GDM1 (cell line): ENCODE measurements around the gene USP47.

Experiments
- DNase-seq: peaks from one replicate; lab custom pipeline; 2025; lab: John Stamatoyannopoulos, UW

Gene USP47

DNA sequence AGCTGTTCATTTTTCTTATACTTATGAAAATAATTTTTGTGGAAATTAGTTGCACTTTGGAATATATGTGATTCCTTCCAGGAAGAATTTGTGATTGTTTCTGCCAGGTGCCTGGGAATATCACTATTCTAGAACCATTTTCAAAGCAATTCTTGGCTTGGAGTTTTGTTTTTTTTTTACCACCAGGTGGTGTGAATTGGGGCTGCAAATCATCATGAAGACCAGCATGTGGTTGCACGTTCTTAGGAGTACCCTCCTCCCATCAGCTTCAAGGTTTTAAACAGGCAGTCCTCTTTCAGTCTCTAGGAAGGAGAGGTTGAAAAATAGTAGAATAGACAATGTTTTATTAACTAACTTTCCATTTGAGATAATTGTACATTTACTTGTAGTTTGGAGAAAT lies 25.9 kb downstream of the USP47 start:
- DNase-seq: no peak

DNA sequence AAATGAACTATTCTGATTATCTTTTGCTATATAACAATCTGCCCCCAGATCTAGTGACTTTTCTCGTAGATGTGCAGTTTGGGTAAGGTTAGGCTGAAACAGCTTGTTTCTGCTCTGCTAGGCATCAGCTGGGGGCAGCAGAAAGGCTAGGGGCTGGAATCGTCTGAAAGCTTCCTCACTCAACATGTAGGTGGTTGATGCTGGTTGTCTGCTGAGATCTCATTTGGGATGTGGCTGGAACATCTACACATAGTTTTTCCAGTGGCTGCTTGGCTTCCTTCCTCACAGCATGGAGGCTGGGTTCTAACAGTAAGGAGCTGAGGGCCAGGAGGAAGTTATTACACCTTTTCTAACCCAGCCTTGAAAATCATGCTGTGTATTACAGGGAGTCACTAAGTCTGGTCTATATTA lies 30.2 kb downstream of the USP47 start:
- no peak for DNase-seq

DNA sequence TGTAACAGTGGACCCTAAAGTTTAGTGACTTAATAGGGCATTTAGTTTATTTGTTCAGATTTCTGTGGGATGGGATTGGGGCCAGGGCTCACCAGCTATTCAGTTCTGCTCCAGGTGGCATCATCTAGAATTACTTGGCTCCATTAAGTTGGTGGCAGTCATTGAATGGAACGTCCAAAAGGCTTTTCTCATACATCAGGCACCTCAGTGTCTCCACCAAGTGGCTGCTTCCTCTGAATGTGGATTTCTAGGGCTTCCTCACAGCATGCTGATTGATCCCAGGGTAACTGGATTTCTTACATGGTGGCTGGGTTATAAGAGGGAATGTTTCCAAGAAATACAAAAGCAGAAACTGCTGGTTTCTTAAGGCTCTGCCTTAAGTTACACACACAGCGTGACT lies 34.7 kb downstream of the USP47 start:
- DNase-seq: no peak

- no peak for DNase-seq
Measured at GRCh38 chr11:11880179-11880578, 38.4 kb downstream of the USP47 start.

- no peak for DNase-seq
Measured at GRCh38 chr11:11882539-11882938, 40.8 kb downstream of the USP47 start.

DNA sequence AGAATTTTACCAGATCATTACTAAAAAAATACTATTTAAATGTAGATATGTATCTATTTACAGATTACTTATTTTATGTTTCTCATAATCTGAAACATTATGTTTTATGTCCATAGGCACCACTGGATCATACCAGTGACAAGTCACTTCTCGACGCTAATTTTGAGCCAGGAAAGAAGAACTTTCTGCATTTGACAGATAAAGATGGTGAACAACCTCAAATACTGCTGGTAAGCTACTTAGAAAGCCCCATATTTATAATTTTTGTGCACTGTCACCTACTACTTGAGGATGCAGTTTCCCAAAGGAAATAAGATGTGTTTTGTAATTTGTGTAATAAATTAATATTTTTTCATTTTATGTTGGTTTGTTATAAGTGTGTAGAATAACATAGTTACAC lies 42.6 kb downstream of the USP47 start:
- DNase-seq: no peak

DNA sequence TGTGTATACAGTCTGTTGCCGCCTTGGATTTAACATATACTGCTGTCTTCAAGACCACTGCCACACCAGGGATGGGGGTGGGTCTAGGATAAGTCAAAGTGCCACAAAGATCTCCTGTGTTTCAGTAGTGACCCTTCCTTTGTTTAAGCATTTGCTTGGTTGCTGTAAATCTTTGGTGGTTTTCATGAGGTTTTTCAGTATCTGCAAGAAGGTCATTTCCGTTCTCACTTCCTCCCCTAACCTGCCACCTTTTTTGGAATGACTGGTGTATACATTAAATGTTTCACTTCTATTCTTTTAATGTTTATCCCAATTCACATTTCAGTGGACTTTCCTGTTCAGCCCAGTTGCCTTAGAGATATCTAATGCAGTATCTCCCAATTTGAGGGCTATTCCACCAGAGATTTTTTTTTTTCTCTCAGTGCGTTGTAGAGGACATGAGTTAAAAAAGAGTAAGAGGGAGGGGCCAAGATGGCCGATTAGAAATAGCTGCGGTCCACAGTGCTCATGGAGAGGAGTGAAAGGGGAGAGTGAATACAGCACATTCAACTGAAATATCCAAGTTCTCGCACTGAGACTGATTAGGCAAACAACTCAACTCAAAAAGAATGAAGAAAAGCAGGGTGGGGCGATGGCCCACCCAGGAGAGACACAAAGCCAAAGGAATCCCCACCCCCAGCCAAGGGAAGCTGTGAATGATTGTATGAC lies 43.2 kb downstream of the USP47 start:
- no peak for DNase-seq

DNA sequence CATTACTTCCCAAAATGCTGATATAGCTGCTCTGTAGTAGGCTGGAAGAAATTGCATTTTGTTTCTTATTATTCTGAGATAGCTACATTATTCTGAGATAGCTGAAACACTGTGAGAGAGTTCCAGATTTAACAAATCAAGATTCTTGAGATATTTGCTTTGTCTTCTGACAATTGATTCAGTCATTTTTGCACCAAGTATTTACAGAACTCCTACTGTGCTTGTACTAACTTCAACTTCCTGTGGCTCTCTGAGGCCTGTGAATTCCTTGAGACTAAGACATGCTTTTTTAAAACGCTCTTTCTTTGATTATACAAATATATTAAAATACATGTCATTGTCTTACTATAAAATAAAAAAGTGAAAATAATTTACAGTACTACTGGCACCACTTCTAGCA lies 52.7 kb downstream of the USP47 start:
- no peak for DNase-seq

DNA sequence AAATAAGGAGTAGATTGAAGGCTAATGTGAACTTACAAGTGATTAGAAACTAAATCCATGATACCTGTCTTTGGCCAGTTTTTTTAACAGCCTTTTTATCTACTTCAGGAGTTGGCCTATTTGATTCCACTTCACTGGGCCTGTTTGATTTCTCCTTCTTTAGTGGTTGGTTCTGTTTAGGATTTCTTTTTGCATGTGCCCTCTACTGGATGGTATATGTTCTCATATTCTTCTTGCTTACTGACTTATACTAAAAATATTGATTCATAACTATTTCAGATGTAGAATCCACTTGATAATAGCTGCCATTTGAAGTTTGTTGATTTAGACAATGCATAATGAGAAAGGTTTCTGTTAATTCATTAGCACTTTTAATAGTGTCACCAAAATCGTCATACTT lies 53.9 kb downstream of the USP47 start:
- no peak for DNase-seq

- no peak for DNase-seq
Measured at GRCh38 chr11:11898648-11899047, 56.9 kb downstream of the USP47 start.

DNA sequence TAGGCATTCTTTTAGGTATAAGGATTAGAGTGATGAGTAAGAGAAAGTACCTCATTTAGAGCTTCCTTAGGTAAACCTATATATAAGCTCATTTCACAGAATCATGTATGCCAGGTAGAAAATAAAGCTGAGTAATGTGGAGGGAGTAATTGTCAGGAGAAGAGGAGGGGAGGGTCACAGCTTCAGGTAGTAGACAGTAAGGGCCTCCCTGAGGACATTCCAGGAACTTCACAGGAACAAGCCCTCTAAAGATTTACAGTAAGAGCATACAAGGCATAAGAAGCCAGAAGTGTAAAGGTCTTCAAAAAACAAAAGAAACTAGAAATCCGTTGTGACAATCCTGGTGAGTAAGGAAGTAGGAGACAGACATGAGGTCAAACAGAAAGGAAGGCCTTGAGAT lies 57.6 kb downstream of the USP47 start:
- DNase-seq: no peak

DNA sequence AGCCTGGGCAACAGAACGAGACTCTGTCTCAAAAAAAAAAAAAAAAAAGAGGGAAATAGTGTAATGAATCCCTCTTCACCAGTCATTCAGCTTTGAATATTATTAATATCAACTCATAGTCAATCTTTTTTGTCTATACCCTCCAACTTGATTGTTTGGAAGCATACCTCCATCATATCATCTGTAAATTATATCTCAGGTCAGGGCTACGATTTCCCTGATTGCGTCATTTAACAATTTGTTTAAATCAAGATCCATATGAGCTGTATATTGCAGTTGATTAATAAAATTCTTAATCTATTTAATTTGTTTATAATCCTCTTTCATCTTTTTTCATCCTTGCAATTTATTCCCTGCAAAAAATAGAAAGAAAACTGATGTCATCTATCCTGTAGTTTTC lies 60.2 kb downstream of the USP47 start:
- no peak for DNase-seq

- DNase-seq: no peak
Measured at GRCh38 chr11:11909727-11910126, 68.0 kb downstream of the USP47 start.

GRCh38 chr11:11910541-11910940 lies 68.8 kb downstream of the USP47 start:
- no peak for DNase-seq

GRCh38 chr11:11913395-11913794 lies 71.6 kb downstream of the USP47 start:
- DNase-seq: no peak

GRCh38 chr11:11915625-11916024 lies 73.9 kb downstream of the USP47 start:
- no peak for DNase-seq

DNA sequence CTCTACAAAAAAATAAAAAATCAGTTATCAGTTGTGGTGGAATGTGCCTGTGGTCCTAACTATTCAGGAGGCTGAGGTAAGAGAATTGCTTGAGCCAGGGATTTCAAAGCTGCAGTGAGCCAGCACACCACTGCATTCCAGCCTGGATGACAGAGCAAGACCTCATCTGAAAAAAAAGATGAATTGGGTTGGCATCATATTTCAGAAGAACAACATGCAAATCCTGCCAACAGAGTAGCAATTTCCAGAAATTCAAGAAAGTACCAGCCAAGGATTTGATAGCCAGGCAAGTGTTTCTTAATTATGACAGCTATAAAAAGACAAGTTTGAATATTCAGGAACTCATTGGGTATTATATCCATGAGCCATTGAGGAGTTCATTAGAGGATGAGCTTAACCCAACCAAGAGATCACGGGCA lies 75.2 kb downstream of the USP47 start:
- no peak for DNase-seq

- DNase-seq: no peak
Measured at GRCh38 chr11:11923828-11924227, 82.1 kb downstream of the USP47 start.

DNA sequence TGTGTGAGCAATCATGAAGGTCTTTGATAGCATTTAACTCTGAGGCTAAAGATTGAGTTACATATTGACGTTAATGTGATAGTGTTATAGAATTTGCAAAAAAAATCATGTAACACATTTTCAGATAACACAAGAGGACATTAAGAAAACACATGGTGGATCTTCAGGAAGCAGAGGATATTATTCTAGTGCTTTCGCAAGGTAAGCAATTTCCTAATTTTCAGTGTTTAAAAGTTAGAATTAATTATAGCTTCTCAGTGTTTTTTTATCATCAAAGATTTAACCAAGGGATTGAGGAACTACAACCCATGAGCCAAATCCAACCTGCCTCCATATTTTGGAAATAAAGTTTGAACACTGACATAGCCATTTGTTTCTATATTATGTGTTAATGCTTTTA lies 88.1 kb downstream of the USP47 start:
- DNase-seq: no peak

GRCh38 chr11:11931461-11932055 lies 89.8 kb downstream of the USP47 start:
- DNase-seq: no peak

DNA sequence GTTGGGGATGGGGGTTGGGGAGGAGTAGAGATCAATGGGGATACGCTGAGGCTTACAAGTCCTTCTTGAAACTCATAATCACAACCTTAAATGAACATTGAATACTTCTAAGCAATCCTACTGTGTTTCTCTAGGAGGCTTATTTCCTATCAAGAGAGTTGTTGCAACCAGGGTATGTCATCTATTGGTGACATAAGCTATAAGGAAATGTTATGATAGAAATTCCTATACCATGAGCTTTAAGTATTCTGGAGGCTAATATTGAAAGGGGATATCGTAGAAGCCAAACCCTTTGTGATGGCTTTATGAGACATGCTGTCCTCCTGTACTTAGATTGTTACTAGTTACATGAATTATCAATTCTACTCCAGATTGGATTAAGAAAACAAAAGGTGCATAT lies 93.8 kb downstream of the USP47 start:
- no peak for DNase-seq

GRCh38 chr11:11937433-11937832 lies 95.7 kb downstream of the USP47 start:
- DNase-seq: no peak

DNA sequence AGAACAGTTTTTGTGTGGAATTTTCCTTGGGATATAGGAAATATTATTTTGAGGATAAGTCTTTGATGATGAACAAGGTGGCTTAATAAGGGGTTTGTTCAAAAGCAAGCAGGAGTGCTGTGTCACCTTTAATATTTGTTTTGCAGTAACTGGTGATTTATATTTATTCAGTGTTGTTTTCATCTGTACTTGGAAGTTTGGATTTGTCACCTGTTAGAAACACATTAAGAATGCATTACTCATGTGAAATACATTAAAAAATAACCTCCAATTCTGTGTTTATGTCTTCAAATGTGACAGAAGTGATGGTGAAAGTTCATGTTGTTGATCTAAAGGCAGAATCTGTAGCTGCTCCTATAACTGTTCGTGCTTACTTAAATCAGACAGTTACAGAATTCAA lies 96.2 kb downstream of the USP47 start:
- DNase-seq: no peak

GRCh38 chr11:11940551-11940950 lies 98.8 kb downstream of the USP47 start:
- no peak for DNase-seq
